ENCODE measurements around the gene DDX24.

- TF ChIP-seq CTCF (conservative IDR thresholded peaks at IDR 0.05; ENCODE audit: low read length) (no peak), EZH2phosphoT487 (IDR thresholded peaks at IDR 0.05; ENCODE audit: borderline replicate concordance, low read depth, low read length) (no peak)
These were observed 54.7 kb downstream of the DDX24 start, which contains the start of gene OTUB2 for GRCh38 chr14:94026173-94026888.

All from OCI-LY7 (cell line).